ENCODE results near the gene SMARCAL1.
A peak's percentile ranks its signal among the peaks of the same experiment; 100 is the strongest.

The SMARCAL1 gene

GRCh38 chr2:216477283-216478035 lies 65.2 kb downstream of the SMARCAL1 start:
- DNase-seq (ENCODE audit: low spot score), result no peak

GRCh38 chr2:216478151-216478550 lies 65.9 kb downstream of the SMARCAL1 start:
- DNase-seq (ENCODE audit: low spot score), result no peak

- no peak for DNase-seq (ENCODE audit: low spot score)
Measured at GRCh38 chr2:216478791-216479190, 66.5 kb downstream of the SMARCAL1 start.

- DNase-seq (ENCODE audit: low spot score), result no peak
Measured at GRCh38 chr2:216480221-216480620, 67.9 kb downstream of the SMARCAL1 start.

- no peak for DNase-seq (ENCODE audit: low spot score)
Measured at GRCh38 chr2:216482640-216483039, 70.4 kb downstream of the SMARCAL1 start.

- no peak for DNase-seq (ENCODE audit: low spot score)
Measured at GRCh38 chr2:216485237-216485636, 73.0 kb downstream of the SMARCAL1 start.

GRCh38 chr2:216485745-216486144 lies 73.5 kb downstream of the SMARCAL1 start:
- DNase-seq (ENCODE audit: low spot score), result no peak

GRCh38 chr2:216486271-216486670 lies 74.0 kb downstream of the SMARCAL1 start:
- no peak for DNase-seq (ENCODE audit: low spot score)

GRCh38 chr2:216486708-216487107 lies 74.4 kb downstream of the SMARCAL1 start:
- DNase-seq (ENCODE audit: low spot score), result no peak

- DNase-seq (ENCODE audit: low spot score), result no peak
Measured at GRCh38 chr2:216490061-216490460, 77.8 kb downstream of the SMARCAL1 start.

- DNase-seq (ENCODE audit: low spot score), result no peak
Measured at GRCh38 chr2:216491793-216492596, 79.7 kb downstream of the SMARCAL1 start.

- DNase-seq (ENCODE audit: low spot score), result peak; percentile 55
Measured at GRCh38 chr2:216492597-216493333, 80.5 kb downstream of the SMARCAL1 start.

- no peak for DNase-seq (ENCODE audit: low spot score)
Measured at GRCh38 chr2:216493334-216493685, 81.0 kb downstream of the SMARCAL1 start.

GRCh38 chr2:216495656-216496055 lies 83.4 kb downstream of the SMARCAL1 start:
- no peak for DNase-seq (ENCODE audit: low spot score)

GRCh38 chr2:216497382-216498069 lies 85.2 kb downstream of the SMARCAL1 start:
- no peak for DNase-seq (ENCODE audit: low spot score)

GRCh38 chr2:216498070-216498378 lies 85.7 kb downstream of the SMARCAL1 start:
- no peak for DNase-seq (ENCODE audit: low spot score)

- DNase-seq (ENCODE audit: low spot score), result peak; percentile 97
Measured at GRCh38 chr2:216498379-216499352, 86.4 kb downstream of the SMARCAL1 start, which contains the start of gene RPL37A. Gene RPL37A, plus strand, starts transcription at chr2:216498844. Its CDS starts 31 bp downstream, at chr2:216498875.

GRCh38 chr2:216499641-216500218 lies 87.4 kb downstream of the SMARCAL1 start:
- DNase-seq (ENCODE audit: low spot score), result peak; percentile 62

- DNase-seq (ENCODE audit: low spot score), result no peak
Measured at GRCh38 chr2:216500572-216500971, 88.3 kb downstream of the SMARCAL1 start.

- DNase-seq (ENCODE audit: low spot score), result no peak
Measured at GRCh38 chr2:216501854-216502253, 89.6 kb downstream of the SMARCAL1 start.

Measured in RKO (cell line).